ENCODE measurements around the gene MAP3K20. TPM values are rescaled to one million over a fixed set of nuclear protein-coding genes. Genes with fewer than 3 reads are reported as not detected.

The MAP3K20 gene
- total and polyA plus RNA-seq, 2 experiments from 2014 or later: 7.6 to 9.6 TPM

DNA sequence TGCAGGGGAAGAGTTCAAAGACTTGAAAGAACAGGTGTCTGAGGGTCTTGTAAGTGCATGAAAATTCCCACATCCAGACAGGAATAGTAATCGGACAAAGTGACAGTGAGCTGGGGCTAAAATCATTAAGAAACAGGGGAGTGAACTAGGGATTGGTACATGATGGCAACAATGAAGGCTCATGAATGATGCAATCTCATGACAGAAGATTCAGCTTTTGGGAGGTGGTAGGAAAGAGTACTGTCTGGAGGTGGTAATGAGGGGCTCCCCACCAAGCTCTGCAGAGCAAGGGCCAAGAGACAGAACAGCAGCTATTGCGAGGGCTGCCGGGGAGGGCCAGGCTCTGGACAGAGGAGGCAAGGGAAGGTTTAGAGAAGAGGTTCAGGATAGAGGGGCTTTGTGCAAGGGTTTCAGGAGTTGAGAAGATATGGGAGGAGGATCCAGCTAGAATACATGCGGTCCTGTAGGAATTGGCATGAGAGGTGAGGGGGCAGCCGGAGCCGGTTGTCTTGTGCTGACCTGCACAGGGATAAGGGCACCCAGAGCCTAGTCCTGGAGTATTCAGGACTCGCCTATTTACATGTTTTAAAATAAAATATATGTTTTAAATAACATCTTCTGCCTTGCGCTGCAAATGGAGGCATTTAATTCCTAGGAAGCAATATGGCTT lies 31.4 kb downstream of the MAP3K20 start (continued):
- TF ChIP-seq STAT1 (IDR thresholded peaks at IDR 0.05; ENCODE audit: unreplicated experiment) (no peak), POLR2AphosphoS5 (IDR thresholded peaks at IDR 0.05; ENCODE audit: low read depth) (no peak), ETS1 (IDR thresholded peaks at IDR 0.05) (no peak)

GRCh38 chr2:173107629-173108022 lies 32.0 kb downstream of the MAP3K20 start:
- H3K27ac Mint-ChIP-seq: no peak overlapping the region
- Histone ChIP-seq H3K9me2 (ENCODE audit: insufficient read depth) (no peaks in the 10 kb centered on the region; the same call in 1 of the 2 replicates), H3K4me1 (ENCODE audit: insufficient read depth) (peaks cover 19% of the 10 kb centered on the region), H4K20me1 (replicated peaks; ENCODE audit: insufficient read depth) (no peaks in the 10 kb centered on the region), H3K4me3 (no peak overlapping the region), H3F3A (replicated peaks; ENCODE audit: low read depth) (no peaks in the 10 kb centered on the region), H3K4me2 (no peak overlapping the region), H2AFZ (no peak overlapping the region), H3K27ac (ENCODE audit: low read depth) (no peak overlapping the region), H3K36me3 (ENCODE audit: insufficient read depth) (no peaks in the 10 kb centered on the region), H3K27me3 (ENCODE audit: insufficient read depth) (no peaks in the 10 kb centered on the region), H3K79me2 (replicated peaks; ENCODE audit: insufficient read depth) (no peaks in the 10 kb centered on the region)
- no peaks in the 10 kb centered on the region for H3K9me3 Mint-ChIP-seq
- DNase-seq (ENCODE audit: low spot score) (no peak), ATAC-seq (no peak)
- H3K27me3 Mint-ChIP-seq (ENCODE audit: insufficient read depth, low read depth, poor library complexity): peaks cover 1% of the 10 kb centered on the region
- H3K4me1 Mint-ChIP-seq: peaks cover 20% of the 10 kb centered on the region
- peaks cover 6% of the 10 kb centered on the region; the same call in 1 of the 3 replicates for H3K36me3 Mint-ChIP-seq (ENCODE audit: low read depth)
- H3K4me3 Mint-ChIP-seq: no peak overlapping the region
- TF ChIP-seq CREB1 (CRISPR knock-in tag; IDR thresholded peaks at IDR 0.05; ENCODE audit: low read depth) (no peak), ZNF462 (CRISPR knock-in tag; IDR thresholded peaks at IDR 0.05) (no peak), EZH2 (IDR thresholded peaks at IDR 0.05; ENCODE audit: low read depth, unreplicated experiment) (no peak), EZH2phosphoT487 (IDR thresholded peaks at IDR 0.05; ENCODE audit: unreplicated experiment) (no peak), NANOG (IDR thresholded peaks at IDR 0.05; ENCODE audit: borderline replicate concordance) (no peak), REST (IDR thresholded peaks at IDR 0.05; ENCODE audit: unreplicated experiment) (no peak), ZNF331 (CRISPR knock-in tag; IDR thresholded peaks at IDR 0.05; ENCODE audit: low read depth) (no peak), JUNB (IDR thresholded peaks at IDR 0.05; ENCODE audit: unreplicated experiment) (no peak), ZNF114 (CRISPR knock-in tag; IDR thresholded peaks at IDR 0.05) (no peak)
- TF ChIP-seq, protein P1, sequence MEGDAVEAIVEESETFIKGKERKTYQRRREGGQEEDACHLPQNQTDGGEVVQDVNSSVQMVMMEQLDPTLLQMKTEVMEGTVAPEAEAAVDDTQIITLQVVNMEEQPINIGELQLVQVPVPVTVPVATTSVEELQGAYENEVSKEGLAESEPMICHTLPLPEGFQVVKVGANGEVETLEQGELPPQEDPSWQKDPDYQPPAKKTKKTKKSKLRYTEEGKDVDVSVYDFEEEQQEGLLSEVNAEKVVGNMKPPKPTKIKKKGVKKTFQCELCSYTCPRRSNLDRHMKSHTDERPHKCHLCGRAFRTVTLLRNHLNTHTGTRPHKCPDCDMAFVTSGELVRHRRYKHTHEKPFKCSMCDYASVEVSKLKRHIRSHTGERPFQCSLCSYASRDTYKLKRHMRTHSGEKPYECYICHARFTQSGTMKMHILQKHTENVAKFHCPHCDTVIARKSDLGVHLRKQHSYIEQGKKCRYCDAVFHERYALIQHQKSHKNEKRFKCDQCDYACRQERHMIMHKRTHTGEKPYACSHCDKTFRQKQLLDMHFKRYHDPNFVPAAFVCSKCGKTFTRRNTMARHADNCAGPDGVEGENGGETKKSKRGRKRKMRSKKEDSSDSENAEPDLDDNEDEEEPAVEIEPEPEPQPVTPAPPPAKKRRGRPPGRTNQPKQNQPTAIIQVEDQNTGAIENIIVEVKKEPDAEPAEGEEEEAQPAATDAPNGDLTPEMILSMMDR (conservative IDR thresholded peaks at IDR 0.05; ENCODE audit: low read depth in 2 of 2): no peak
